Suprapubic skin (tissue), 4 donors: Measurements from ENCODE around the gene TMTC2. TPM values are rescaled to one million over a fixed set of nuclear protein-coding genes. Genes with fewer than 3 reads are reported as not detected.
"Not testable (repeated sequence)": the region's sequence is repeated elsewhere in the genome, so short reads cannot be mapped to it uniquely, and the experiment has no call there.

Experiments
- DNase-seq, 2 donors: peaks; one replicate each; pipeline ENCODE4 v3.0.0-alpha.2; 2019; ENCODE audit warnings: low spot score in 2 of 2
- H3K27ac ChIP-seq: fragments of 200-600 bp; sonication (generic); one replicate; pipeline ENCODE4 v1.5.1; 2019
- H3K27me3 ChIP-seq: fragments of 200-600 bp; sonication (generic); one replicate; pipeline ENCODE4 v1.5.1; 2019
- H3K36me3 ChIP-seq: fragments of 200-600 bp; sonication (generic); one replicate; pipeline ENCODE4 v1.5.1; 2019
- H3K4me1 ChIP-seq: fragments of 200-600 bp; sonication (generic); one replicate; pipeline ENCODE4 v1.5.1; 2019
- H3K4me3 ChIP-seq: fragments of 200-600 bp; sonication (generic); one replicate; pipeline ENCODE4 v1.5.1; 2019; ENCODE audit warnings: mild to moderate bottlenecking
- H3K9me3 ChIP-seq: fragments of 200-600 bp; sonication (generic); one replicate; pipeline ENCODE4 v1.5.1; 2019
- EP300 ChIP-seq: sonication (generic); formaldehyde crosslinking; IDR thresholded peaks from one replicate; pipeline ENCODE4 v1.6.1; 2017; ENCODE audit warnings: antibody characterized with exemption
- POLR2A ChIP-seq, 2 donors: fragments of 450-650 bp; IDR thresholded peaks; one replicate each; pipeline ENCODE4 v1.6.1; 2017; ENCODE audit warnings: antibody characterized with exemption in 2 of 2, mild to moderate bottlenecking in 2 of 2, moderate library complexity in 2 of 2
- POLR2AphosphoS5 ChIP-seq, 3 donors: sonication (generic); formaldehyde crosslinking; IDR thresholded peaks; one replicate each; pipeline ENCODE4 v1.6.1; 2017; ENCODE audit warnings: antibody characterized with exemption in 3 of 3
- WGBS: methylation state at CpG from one replicate; pipeline ENCODE4 v1.1.5; 2018; 5-methylcytosine and 5-hydroxymethylcytosine counted together
- total RNA-seq, 4 donors: library from RNA; depleted of rRNA; stranded (reverse); fragments of >200 nt; gene quantifications; one replicate each; pipeline ENCODE4 v1.1.0, GENCODE V29; 2016
- TF ChIP-seq, protein P1 (sequence below), 2 donors: fragments of 200-600 bp in 1 of 2; fragments of 450-650 bp in 1 of 2; sonication (generic) in 1 of 2; IDR thresholded peaks; one replicate each; pipeline ENCODE4 v1.5.1; 2016 to 2019; ENCODE audit warnings: antibody characterized with exemption in 2 of 2, mild to moderate bottlenecking in 1 of 2, moderate library complexity in 1 of 2

The TMTC2 gene
- total RNA-seq, 4 donors from 2014 or later, result 16.7 to 21.1 (median 18.9) TPM

GRCh38 chr12:82835217-82835616 is 148.5 kb downstream of the TMTC2 start:
- Histone ChIP-seq H3K27ac (no peak overlapping the region), H3K9me3 (no peaks in the 10 kb centered on the region), H3K36me3 (no peaks in the 10 kb centered on the region), H3K27me3 (no peaks in the 10 kb centered on the region), H3K4me3 (no peak overlapping the region), H3K4me1 (peaks cover 4% of the 10 kb centered on the region)
- no peak for TF ChIP-seq POLR2A (IDR thresholded peaks at IDR 0.05)
- no peak for TF ChIP-seq POLR2AphosphoS5 (IDR thresholded peaks at IDR 0.05)
- TF ChIP-seq, protein P1, sequence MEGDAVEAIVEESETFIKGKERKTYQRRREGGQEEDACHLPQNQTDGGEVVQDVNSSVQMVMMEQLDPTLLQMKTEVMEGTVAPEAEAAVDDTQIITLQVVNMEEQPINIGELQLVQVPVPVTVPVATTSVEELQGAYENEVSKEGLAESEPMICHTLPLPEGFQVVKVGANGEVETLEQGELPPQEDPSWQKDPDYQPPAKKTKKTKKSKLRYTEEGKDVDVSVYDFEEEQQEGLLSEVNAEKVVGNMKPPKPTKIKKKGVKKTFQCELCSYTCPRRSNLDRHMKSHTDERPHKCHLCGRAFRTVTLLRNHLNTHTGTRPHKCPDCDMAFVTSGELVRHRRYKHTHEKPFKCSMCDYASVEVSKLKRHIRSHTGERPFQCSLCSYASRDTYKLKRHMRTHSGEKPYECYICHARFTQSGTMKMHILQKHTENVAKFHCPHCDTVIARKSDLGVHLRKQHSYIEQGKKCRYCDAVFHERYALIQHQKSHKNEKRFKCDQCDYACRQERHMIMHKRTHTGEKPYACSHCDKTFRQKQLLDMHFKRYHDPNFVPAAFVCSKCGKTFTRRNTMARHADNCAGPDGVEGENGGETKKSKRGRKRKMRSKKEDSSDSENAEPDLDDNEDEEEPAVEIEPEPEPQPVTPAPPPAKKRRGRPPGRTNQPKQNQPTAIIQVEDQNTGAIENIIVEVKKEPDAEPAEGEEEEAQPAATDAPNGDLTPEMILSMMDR (IDR thresholded peaks at IDR 0.05), result no peak
- no peak for TF ChIP-seq EP300
- DNase-seq, result no peak

GRCh38 chr12:82838131-82838551 is 151.4 kb downstream of the TMTC2 start:
- no peaks in the 10 kb centered on the region for H3K27me3 ChIP-seq
- WGBS, result 59% methylated on average over 1 of the region's 1 CpG
- DNase-seq, result no peak
- TF ChIP-seq POLR2AphosphoS5 (IDR thresholded peaks at IDR 0.05) (no peak), POLR2A (IDR thresholded peaks at IDR 0.05) (no peak)
- H3K27ac ChIP-seq, result no peak overlapping the region
- H3K4me1 ChIP-seq, result peaks cover 4% of the 10 kb centered on the region
- H3K36me3 ChIP-seq, result no peaks in the 10 kb centered on the region
- H3K9me3 ChIP-seq, result no peaks in the 10 kb centered on the region
- H3K4me3 ChIP-seq, result no peak overlapping the region

GRCh38 chr12:82838827-82839226 is 152.1 kb downstream of the TMTC2 start:
- WGBS, result 100% methylated on average over 1 of the region's 1 CpG
- Histone ChIP-seq H3K4me3 (no peak overlapping the region), H3K36me3 (no peaks in the 10 kb centered on the region), H3K27ac (no peak overlapping the region), H3K27me3 (no peaks in the 10 kb centered on the region), H3K9me3 (no peaks in the 10 kb centered on the region), H3K4me1 (peaks cover 4% of the 10 kb centered on the region)
- no peak for TF ChIP-seq EP300
- no peak for TF ChIP-seq POLR2AphosphoS5 (IDR thresholded peaks at IDR 0.05)
- no peak for TF ChIP-seq POLR2A (IDR thresholded peaks at IDR 0.05)
- TF ChIP-seq, protein P1 (IDR thresholded peaks at IDR 0.05), result no peak
- DNase-seq, result no peak

DNA sequence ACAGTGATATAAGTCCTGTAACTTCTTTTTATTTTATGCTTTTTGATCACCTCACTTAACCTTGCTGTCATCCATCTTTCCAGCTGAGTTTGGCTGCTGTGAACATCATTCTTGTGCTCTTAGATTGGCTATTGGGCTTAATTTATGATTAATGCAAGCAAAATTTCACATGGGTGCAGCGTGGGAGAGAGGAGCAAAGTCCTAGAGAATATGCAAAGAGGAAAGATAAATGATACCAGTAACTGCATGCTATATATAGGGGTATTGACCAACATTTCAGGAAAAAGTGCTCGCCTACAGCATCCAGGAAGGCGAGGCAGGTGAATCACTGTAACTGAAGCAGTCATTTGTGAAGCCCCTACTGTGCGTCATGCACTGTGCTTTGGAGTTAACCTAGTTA is 153.1 kb downstream of the TMTC2 start:
- Histone ChIP-seq H3K4me1 (peaks cover 3% of the 10 kb centered on the region), H3K4me3 (no peak overlapping the region), H3K36me3 (no peaks in the 10 kb centered on the region), H3K27ac (no peak overlapping the region), H3K27me3 (no peaks in the 10 kb centered on the region), H3K9me3 (no peaks in the 10 kb centered on the region)
- TF ChIP-seq POLR2A (IDR thresholded peaks at IDR 0.05) (no peak), POLR2AphosphoS5 (IDR thresholded peaks at IDR 0.05) (no peak), EP300 (no peak)
- TF ChIP-seq, protein P1 (IDR thresholded peaks at IDR 0.05), result no peak
- 95% methylated on average over 4 of the region's 4 CpGs for WGBS
- no peak for DNase-seq

- Histone ChIP-seq H3K9me3 (no peaks in the 10 kb centered on the region), H3K27ac (no peak overlapping the region), H3K27me3 (no peaks in the 10 kb centered on the region), H3K4me1 (no peaks in the 10 kb centered on the region), H3K36me3 (no peaks in the 10 kb centered on the region), H3K4me3 (no peak overlapping the region)
- no peak for DNase-seq
- TF ChIP-seq, protein P1 (IDR thresholded peaks at IDR 0.05), result no peak
- no peak for TF ChIP-seq EP300
- TF ChIP-seq POLR2A (IDR thresholded peaks at IDR 0.05), result no peak
- no peak for TF ChIP-seq POLR2AphosphoS5 (IDR thresholded peaks at IDR 0.05)
- WGBS, result 68% methylated on average over 7 of the region's 7 CpGs
Observed at GRCh38 chr12:82841487-82841904, 154.8 kb downstream of the TMTC2 start.

- Histone ChIP-seq H3K36me3 (no peaks in the 10 kb centered on the region), H3K27me3 (no peaks in the 10 kb centered on the region), H3K9me3 (no peaks in the 10 kb centered on the region), H3K27ac (no peak overlapping the region), H3K4me3 (no peak overlapping the region), H3K4me1 (no peaks in the 10 kb centered on the region)
- no peak for TF ChIP-seq POLR2AphosphoS5 (IDR thresholded peaks at IDR 0.05)
- no peak for TF ChIP-seq POLR2A (IDR thresholded peaks at IDR 0.05)
- TF ChIP-seq EP300, result no peak
- TF ChIP-seq, protein P1 (IDR thresholded peaks at IDR 0.05), result no peak
- 95% methylated on average over 3 of the region's 3 CpGs for WGBS
- no peak for DNase-seq
Observed at GRCh38 chr12:82842480-82842879, 155.8 kb downstream of the TMTC2 start.

GRCh38 chr12:82845076-82845475 is 158.4 kb downstream of the TMTC2 start:
- not testable (repeated sequence) for H3K4me3 ChIP-seq

More at GRCh38 chr12:82845076-82845475, 158.4 kb downstream of the TMTC2 start:
- not testable (repeated sequence) for H3K36me3 ChIP-seq, H3K27ac ChIP-seq, DNase-seq, H3K4me1 ChIP-seq, H3K9me3 ChIP-seq, H3K27me3 ChIP-seq
- 87% methylated on average over 7 of the region's 7 CpGs for WGBS
